HG03558 (cell line): ENCODE results near the gene PIGBOS1.
"Not testable (repeated sequence)": the region's sequence is repeated elsewhere in the genome, so short reads cannot be mapped to it uniquely, and the experiment has no call there.

Experiments used
- ATAC-seq: cut with Tn5 transposase; IDR thresholded peaks from one replicate; pipeline ENCODE4 v1.9.1; 2021; ENCODE audit warnings: moderate number of reproducible peaks; ENCODE audit not compliant: unreplicated experiment; ENCODE audit errors: extremely low read depth

The PIGBOS1 gene

DNA sequence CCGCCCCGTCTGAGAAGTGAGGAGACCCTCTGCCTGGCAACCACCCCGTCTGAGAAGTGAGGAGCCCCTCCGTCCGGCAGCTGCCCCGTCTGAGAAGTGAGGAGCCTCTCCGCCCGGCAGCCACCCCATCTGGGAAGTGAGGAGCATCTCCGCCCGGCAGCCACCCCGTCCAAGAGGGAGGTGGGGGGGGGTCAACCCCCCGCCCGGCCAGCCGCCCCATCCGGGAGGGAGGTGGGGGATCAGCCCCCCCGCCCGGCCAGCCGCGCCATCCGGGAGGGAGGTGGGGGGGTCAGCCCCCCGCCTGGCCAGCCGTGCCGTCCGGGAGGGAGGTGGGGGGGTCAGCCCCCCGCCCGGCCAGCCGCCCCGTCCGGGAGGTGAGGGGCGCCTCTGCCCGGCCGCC, 16.1 kb downstream of the PIGBOS1 start:
- ATAC-seq: not testable (repeated sequence)

DNA sequence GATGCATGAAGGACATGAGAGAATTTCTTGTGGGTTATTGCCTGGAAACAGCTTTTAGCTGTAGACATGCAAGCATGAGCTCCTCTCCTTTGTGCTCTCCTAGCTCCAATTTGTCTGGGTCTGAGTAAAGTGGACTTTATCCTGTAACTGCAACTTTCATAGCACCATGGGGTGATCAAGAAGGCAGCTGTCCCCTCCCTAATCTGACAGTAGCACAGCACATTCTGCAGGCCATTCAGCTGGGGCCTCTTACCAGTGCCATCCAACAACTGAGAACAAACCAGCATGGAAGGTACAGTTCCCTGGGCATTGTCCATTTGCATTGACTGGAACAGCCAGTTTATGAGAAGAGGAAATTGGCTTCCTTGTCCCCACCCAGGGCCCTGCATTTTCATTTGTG, 21.6 kb downstream of the PIGBOS1 start:
- ATAC-seq: no peak

DNA sequence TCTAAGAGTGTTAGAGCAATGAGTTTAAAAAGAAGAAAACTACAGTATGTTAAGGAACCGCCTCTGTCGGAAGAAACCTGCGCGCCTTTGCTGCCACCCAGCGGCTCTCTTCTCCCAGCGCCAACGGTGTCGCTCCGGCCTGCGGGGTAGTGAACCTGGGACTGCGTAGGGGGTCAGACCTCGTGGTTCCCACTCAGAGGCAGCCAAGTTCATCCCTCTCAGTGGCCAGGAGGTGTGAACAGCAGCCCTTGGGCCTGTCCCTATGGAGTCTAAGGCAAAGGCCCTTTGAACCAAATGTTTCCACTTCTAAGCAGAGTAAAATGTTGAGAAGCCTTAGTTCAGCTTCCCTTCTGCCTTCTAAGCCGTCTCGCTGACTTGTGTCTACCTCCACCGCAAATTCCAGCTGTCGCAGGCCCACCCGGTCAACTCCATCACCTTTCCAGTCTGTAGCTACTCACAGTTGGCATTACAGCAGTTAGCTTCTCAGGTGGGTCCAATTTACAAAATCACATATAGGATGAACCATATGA, 28.3 kb downstream of the PIGBOS1 start:
- ATAC-seq: peak; percentile 57

DNA sequence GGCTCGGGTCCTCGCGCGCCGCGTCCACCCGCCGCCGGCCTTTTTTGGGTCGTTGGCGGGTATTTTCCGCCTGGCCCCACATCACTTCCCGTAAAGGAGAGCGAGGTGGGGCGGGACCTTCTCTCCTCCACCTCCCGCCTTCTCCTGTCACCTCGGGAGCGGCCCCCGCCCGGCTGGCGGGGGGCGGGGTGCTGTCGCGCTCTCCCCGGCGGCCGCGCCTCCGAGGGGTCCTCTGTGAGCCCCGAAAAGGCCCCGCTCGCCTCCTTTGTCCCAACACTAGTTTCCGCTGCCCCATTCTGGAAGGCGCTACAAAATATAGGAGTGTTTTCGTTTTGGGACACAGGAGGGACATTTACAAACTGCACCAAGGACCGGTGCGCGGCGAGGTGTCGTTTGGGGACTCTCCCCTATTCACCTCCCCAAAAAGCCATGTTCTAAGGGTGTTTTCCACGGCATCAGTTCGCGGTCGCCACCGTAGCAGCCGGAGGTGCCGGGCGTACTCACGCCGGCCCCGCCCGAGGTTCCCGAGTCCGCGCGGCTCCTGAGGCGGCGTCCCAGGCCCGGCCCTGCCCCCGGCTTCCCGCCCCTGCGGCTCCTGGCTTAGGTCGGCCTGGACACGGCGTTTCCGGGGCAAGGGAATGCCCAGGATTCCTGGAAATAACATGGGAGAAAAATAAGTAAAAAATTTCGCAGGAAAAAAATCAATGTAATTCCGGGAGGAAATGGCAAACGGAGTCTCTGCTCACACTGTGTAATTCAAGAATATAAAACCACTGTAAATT, 29.0 kb downstream of the PIGBOS1 start, which contains the start of gene RAB27A:
Gene RAB27A, minus strand, starts transcription at position 68 of the 782 bp plus-strand sequence. CDS start 54,879 bp downstream, outside the sequence.
- ATAC-seq: peak; percentile 34

DNA sequence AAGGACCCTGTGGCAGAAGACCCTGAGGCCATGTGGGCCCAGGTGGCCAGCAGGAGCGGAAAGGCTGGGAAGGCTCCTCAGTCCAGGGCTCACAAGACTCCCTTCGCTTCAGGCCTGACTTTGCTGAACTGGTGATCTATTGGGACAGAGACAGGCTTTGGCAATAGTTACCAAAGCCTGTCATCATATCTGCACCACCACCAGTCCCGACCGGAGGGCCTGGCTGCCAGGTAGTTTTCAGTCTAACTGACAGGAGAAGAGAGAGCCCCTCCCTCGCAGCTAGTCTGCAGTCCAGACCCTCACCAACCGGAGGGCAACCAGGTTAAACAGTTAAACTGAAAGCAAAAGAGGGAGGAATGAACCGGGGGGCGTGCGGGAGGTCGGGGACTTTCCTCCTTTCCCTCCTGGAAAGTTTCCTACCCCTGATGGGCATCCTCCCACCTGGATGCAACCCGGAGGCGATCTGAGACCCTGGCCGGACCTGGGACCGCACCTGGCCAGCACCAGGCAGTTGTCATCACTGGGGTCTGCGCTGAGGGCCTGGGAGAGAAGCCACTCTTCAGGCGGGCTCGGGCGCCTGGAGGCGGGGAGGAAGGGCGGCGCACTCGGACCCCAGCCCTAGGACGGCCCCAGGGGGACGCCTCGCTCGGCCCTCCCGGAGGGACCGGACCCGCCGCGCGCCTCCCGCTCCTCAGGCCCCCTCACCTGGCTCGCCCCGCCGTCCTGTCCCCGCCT, 29.7 kb downstream of the PIGBOS1 start:
- ATAC-seq: peak; percentile 20

DNA sequence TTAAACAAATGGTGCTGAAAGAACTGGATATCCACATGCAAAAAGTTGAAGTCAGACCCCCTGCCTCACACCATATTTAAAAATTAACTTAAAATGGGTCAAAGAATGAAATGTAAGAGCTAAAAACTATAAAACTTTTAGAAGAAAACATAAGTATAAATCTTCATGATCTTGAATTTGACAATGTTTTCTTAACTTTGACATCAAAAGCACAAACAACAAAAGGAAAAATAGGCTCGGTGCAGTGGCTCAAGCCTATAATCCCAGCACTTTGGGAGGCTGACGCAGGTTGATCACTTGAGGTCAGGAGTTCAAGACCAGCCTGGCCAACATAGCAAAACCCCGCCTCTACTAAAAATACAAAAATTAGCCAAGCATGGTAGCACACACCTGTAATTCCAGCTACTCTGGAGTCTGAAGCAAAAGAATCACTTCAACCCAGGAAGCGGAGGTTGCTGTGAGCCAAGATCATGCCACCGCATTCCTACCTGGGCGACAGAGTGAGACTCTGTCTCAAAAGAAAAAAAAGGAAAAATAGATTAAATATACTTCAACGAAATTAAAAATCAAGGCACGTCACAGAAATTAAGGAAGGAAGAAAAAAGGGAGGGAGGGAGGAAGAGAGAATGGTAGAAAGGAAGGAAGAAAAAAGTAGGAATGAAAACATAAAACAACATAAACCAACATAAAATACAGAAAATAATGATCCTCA, 30.8 kb downstream of the PIGBOS1 start:
- no peak for ATAC-seq

DNA sequence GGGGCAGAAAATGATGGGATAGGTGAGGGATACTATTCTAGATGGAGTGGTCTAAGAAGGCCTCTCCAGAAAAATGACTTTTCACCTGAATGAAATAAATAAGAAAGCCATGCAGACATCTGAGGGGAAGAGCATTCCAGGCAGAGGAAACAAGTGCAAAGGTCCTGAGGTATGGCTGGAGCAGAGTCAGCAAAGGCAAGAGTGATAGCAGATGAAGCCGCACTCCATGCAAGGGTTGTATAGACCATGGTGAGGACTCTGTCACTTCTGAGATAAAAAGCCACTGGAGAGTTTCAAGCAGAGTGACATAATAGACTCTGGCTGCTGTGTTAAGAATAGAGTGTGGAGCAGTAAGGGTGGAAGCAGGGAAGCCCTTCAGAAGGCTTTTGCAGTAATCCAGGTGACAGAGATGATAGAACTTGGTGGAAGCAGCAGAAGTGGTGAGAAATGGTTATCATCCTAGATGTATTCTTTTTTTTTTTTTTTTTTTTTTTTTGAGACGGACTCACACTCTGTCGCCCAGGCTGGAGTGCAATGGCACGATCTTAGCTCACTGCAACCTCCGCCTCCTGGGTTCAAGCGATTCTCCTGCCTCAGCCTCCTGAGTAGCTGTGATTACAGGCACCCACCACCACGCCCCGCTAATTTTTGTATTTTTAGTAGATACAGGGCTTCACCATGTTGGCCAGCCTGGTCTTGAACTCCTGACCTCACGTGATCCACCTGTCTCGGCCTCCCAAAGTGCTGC, 32.3 kb downstream of the PIGBOS1 start:
- not testable (repeated sequence) for ATAC-seq

DNA sequence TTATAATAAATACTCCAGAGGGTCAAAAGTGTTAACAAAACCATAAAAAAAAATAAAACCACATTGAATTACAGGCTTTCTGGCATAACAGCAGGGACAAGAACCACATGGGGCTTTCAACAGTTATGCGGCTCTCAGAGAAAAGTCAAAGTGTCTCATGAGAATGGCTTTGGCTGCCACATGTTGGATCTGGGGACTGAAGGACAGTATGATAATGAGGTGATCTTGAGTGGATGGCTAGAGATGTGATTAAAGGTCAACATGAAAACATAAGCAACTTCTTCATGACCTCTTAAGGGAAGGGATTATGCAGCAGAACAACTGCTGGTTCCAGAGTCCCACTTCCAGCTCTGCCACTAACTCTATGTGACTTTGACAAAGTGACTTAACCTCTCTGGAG, 34.5 kb downstream of the PIGBOS1 start:
- ATAC-seq: no peak

DNA sequence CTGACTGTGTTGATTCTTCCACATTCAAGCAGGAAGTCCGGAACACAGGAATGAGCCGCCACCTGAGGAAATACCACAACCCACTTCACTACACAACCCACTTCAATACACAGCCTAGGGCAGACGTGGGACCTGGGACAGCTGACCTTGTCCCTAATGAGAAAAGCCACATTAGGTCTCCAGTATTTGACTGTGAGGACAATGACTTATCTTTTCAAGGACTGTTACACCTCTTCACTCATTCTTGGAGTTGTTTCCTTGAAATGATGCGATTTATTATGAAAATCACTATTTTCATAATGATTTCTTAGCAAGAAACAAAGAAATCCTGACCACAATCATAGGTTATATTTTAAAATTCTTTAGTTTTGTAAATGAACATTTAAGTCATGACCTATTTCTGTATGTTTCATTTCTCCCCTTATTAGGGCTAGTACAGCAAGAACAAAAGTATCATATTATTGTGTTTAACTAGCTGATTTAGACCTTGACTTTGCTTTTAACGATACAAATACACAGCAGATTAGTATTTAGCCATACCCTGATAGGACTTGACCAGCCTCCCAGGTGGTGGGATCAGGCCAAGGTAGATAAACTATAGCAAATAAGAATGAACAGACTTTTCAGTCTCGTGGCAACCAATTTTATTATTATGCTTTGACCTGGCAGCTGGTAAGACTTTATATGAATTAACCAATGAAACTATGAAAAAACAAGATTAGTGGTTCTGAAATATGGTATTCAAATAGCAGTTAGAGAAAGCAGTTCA, 35.4 kb downstream of the PIGBOS1 start:
- no peak for ATAC-seq

DNA sequence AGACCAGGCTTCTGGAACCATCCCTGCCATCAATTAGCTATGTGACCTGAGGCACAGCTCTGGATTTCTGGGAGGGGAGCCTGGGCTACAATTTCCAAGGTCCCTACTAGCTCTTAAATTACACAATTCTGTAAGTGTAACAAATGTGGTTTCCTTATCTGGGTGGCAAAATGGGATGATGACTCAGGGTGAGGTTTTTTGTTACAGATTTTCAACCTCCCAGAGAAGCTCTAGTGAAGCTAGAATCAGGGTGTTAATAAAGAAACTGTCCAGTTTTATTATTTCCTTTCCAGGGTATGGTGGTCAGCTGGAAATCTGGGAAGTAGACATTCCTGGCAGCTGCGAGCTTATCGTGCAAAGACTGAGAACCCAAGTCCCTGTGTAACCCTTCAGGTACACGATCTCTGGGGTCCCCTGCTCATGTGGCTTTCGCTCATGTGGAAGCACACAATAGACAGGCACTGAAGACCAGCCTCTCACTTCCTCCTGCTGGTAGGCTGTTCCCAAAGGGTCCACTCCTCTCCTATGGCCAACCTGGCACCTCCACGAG, 36.6 kb downstream of the PIGBOS1 start:
- no peak for ATAC-seq

DNA sequence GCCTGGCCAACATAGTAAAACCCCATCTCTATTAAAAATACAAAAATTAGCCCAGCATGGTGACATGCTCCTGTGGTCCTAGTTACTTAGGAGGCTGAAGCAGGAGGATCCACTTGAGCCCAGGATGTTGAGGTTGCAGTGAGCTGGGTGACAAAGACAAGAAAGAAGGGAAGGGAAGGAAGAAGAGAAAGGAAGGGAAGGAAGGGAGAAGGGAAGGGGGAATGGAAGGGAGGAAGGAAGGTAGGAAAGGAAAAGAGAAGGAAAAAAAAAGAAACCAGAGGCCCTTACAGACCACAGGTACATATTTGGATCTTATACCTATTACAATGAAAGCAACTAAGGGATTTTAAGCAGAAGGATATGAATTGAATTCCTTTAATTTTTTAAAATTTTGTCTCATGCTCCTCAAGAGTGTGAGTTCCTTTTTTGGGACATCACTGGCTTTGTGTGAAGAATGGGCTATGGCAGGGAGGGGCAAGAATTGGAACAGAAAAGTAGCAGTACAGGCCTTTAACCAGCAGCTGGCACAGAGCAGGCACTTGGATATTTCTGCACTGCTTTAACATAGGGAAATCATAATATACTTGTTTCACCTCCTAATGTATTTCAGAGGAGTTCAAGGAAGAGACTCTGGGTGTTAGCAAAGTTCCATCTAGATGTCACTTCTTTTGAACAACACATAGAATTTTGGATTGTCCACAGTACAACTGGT, 37.2 kb downstream of the PIGBOS1 start:
- no peak for ATAC-seq

DNA sequence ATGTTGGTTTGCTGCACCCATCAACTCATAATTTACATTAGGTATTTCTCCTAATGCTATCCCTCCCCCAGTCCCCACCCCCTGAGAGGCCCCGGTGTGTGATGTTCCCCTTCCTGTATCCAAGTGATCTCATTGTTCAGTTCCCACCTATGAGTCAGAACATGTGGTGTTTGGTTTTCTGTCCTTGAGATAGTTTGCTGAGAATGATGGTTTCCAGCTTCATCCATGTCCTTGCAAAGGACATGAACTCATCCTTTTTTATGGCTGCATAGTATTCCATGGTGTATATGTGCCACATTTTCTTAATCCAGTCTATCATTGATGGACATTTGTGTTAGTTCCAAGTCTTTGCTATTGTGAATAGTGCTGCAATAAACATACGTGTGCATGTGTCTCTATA, 38.3 kb downstream of the PIGBOS1 start:
- ATAC-seq: not testable (repeated sequence)

DNA sequence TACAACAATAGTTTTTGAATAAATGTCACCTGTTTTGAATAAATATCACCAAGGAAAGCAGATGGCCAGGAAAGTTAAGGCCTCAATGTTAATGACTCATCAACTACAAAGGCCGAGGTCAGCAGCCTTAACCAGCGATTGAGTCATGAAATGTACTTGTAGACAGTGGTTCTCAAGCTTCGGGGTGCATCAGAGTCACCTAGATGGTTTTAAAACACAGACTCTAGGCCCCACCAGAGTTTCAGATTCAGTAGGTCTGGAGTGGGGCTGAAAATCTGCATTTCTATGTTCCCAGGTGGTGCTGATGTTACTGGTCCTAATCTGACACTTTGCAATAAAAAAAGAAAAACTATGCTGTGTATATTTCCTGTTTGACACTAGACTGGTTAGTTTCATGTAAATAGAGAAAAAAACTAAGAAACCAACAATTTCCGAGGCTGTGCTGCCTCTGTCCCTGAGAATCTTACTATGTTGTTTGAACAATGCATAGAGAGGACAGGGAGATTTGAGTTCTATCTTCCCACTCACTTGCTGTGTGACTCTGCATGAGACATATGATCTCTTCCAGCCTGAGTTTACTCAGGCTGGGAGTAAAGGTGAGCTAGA, 39.1 kb downstream of the PIGBOS1 start:
- ATAC-seq: peak; percentile 74

DNA sequence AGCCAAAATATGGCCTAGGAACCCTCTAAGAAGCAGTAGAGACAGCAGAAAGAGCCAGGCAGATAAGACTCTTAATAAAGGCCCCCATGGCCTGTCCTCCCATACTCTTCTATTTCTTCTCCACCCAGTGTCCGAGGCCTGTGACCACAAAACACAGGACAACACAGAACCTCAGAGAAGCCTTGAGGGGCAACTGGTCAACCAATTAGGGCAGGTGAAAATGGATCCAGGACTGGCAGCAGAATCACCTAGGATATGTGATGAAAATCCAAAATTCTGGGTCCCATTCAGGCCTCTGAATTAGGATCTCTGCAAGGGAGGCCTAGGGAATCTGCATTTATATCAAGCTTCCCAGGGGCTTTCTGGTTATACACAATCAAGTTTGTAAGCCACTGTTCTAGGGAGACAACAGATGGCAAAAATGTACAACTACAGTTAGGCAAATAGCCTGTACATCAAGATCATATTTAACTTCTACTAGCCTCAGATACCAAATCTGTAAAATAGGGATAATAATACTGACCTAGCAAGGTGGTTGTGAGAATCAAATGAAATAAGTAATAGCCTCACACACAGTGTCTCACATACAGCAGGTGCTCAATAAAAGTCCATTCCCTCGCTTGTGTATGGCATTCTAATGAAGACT, 39.7 kb downstream of the PIGBOS1 start:
- no peak for ATAC-seq

DNA sequence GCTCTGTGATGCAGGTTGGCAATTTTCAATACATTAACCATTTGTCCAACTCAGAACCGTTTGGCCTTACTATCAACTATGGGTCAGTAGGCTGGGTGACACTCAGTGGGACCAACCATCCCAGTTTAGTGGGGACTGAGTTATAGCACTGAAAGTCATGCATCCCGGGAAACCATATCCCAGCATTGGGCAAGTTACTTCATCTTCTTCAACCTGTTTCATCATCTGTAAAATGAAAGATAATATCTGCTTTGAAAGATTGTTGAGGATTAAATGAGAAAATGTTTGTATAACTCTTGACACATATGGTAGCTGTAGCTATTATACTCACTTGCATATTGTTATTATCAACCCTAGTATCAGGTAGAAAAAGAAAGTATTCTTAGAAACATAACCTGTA, 41.2 kb downstream of the PIGBOS1 start:
- ATAC-seq: no peak

DNA sequence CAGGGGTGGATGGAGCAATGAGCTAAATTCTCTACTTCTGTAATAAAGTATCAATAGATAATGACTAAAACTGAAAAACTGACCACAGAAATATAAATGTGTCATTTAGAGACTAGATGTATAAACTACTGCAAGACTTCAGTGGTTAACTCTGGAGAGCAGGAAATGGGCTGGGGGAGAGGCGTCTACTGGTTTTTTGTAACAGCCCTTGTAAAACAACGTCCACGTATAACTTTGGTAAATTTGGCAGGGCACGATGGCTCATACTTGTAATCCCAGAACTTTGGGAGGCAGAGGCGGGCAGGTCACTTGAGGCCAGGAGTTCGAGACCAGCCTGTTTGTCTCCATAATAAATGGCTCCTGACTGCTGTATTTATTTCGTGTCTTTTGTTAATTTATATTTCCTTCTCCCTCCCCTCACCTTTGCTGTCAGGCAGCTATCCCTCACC, 41.8 kb downstream of the PIGBOS1 start:
- ATAC-seq: peak; percentile 29

DNA sequence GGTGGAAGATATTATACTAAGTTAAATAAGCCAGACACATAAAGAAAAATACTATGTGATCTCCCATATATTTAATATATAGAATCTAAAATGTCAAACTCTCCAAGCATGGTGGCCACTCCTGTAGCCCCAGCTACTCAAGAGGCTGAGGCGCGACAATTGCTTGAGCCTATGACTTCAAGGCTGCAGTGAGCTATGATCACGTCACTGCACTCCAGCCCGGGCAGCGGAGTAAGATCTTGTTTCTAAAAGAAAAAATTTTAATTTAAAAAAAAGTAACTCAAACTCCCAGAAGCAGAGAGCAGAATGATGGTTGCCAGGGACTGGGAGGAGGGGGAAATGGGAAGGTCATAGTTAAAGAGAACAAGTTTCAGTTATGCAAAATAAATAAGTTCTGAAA, 42.6 kb downstream of the PIGBOS1 start:
- no peak for ATAC-seq
